Peyer's patch (tissue), 4 donors: Measurements from ENCODE around the gene WDR18.

Experiments
- POLR2A ChIP-seq, 2 donors: fragments of 450-650 bp; IDR thresholded peaks; one replicate each; pipeline ENCODE4 v1.5.1; 2017; ENCODE audit warnings: antibody characterized with exemption in 2 of 2, mild to moderate bottlenecking in 2 of 2, moderate library complexity in 2 of 2
- TF ChIP-seq, protein P1 (sequence below), 6 experiments: fragments of 450-650 bp in 4 of 6; fragments of 200-600 bp in 2 of 6; sonication (generic) in 1 of 6; IDR thresholded peaks; one replicate each; pipeline ENCODE4 v1.5.1; 2017 to 2019; ENCODE audit warnings: antibody characterized with exemption in 6 of 6, mild to moderate bottlenecking in 3 of 6, moderate library complexity in 1 of 6

GRCh38 chr19:942133-942645, 42.0 kb upstream of the WDR18 start:
- TF ChIP-seq, protein P1, sequence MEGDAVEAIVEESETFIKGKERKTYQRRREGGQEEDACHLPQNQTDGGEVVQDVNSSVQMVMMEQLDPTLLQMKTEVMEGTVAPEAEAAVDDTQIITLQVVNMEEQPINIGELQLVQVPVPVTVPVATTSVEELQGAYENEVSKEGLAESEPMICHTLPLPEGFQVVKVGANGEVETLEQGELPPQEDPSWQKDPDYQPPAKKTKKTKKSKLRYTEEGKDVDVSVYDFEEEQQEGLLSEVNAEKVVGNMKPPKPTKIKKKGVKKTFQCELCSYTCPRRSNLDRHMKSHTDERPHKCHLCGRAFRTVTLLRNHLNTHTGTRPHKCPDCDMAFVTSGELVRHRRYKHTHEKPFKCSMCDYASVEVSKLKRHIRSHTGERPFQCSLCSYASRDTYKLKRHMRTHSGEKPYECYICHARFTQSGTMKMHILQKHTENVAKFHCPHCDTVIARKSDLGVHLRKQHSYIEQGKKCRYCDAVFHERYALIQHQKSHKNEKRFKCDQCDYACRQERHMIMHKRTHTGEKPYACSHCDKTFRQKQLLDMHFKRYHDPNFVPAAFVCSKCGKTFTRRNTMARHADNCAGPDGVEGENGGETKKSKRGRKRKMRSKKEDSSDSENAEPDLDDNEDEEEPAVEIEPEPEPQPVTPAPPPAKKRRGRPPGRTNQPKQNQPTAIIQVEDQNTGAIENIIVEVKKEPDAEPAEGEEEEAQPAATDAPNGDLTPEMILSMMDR (IDR thresholded peaks at IDR 0.05), result no peak
- TF ChIP-seq POLR2A (IDR thresholded peaks at IDR 0.05), result no peak
